ENCODE results near the gene TIFAB. TPM values are rescaled to one million over a fixed set of nuclear protein-coding genes. Genes with fewer than 3 reads are reported as not detected.

TIFAB gene
- polyA plus RNA-seq, 1 of the 3 experiments (the other 2 are of a cell fraction) = not detected

GRCh38 chr5:135432113-135432512 lies 20.0 kb downstream of the TIFAB start:
- 45% methylated on average over 1 of the region's 4 CpGs for WGBS (ENCODE audit: low lambda C conversion rate)
- DNase-seq = no peak
- TF ChIP-seq CTCF (IDR thresholded peaks at IDR 0.05) = no peak
- no peak for TF ChIP-seq GATA2 (CRISPR knock-in tag; IDR thresholded peaks at IDR 0.05)
- TF ChIP-seq CHD2 (IDR thresholded peaks at IDR 0.05; ENCODE audit: low read length, partially characterized antibody) = no peak
- Histone ChIP-seq H2AFZ (ENCODE audit: low read depth) (no peak overlapping the region), H3K27ac (ENCODE audit: low read depth in 2 of 2, low read length in 1 of 2) (no peak overlapping the region), H3K9me2 (no peaks in the 10 kb centered on the region), H3K79me2 (ENCODE audit: insufficient read depth) (no peaks in the 10 kb centered on the region), H3K4me3 (ENCODE audit: low read depth in 2 of 2, low read length in 1 of 2) (no peak overlapping the region), H3K9ac (no peak overlapping the region), H3K27me3 (ENCODE audit: insufficient read depth) (no peaks in the 10 kb centered on the region), H4K20me1 (ENCODE audit: insufficient read depth) (no peaks in the 10 kb centered on the region), H3K36me3 (replicated peaks in 1 of 2; ENCODE audit: control insufficient read depth in 1 of 2, insufficient read depth in 2 of 2, low read length in 1 of 2) (no peaks in the 10 kb centered on the region), H3K4me1 (ENCODE audit: control insufficient read depth in 1 of 2, insufficient read depth in 2 of 2, low read depth in 1 of 2, low read length in 1 of 2) (peaks cover 0 to 17% of the 10 kb centered on the region in 2 experiments; a peak in 1 of 4 replicates), H3K9me3 (no peaks in the 10 kb centered on the region), H3F3A (replicated peaks; ENCODE audit: insufficient read depth) (no peaks in the 10 kb centered on the region), H3K4me2 (no peak overlapping the region)
- CTCF ChIA-PET = interaction anchor here (1.5 kb wide), 1 partner anchor 26 kb away, joined by 5 read pairs; no protein-coding TSS in a partner anchor
- POLR2A ChIA-PET = no interaction called here

GRCh38 chr5:135430135-135430437 lies 22.1 kb downstream of the TIFAB start:
- Histone ChIP-seq H3K36me3 (replicated peaks in 1 of 2; ENCODE audit: control insufficient read depth in 1 of 2, insufficient read depth in 2 of 2, low read length in 1 of 2) (no peaks in the 10 kb centered on the region), H3K79me2 (ENCODE audit: insufficient read depth) (no peaks in the 10 kb centered on the region), H3K4me2 (no peak overlapping the region), H3K27me3 (ENCODE audit: insufficient read depth) (no peaks in the 10 kb centered on the region), H4K20me1 (ENCODE audit: insufficient read depth) (no peaks in the 10 kb centered on the region), H3K9ac (no peak overlapping the region), H3K27ac (ENCODE audit: low read depth in 2 of 2, low read length in 1 of 2) (no peak overlapping the region), H2AFZ (ENCODE audit: low read depth) (no peak overlapping the region), H3K4me3 (ENCODE audit: low read depth in 2 of 2, low read length in 1 of 2) (no peak overlapping the region), H3K4me1 (ENCODE audit: control insufficient read depth in 1 of 2, insufficient read depth in 2 of 2, low read depth in 1 of 2, low read length in 1 of 2) (peaks cover 0 to 8% of the 10 kb centered on the region in 2 experiments; a peak in 1 of 4 replicates), H3F3A (replicated peaks; ENCODE audit: insufficient read depth) (no peaks in the 10 kb centered on the region), H3K9me2 (no peaks in the 10 kb centered on the region), H3K9me3 (no peaks in the 10 kb centered on the region)
- CTCF ChIA-PET = interaction anchor here (1.5 kb wide), 1 partner anchor 28 kb away, joined by 4 read pairs; no protein-coding TSS in a partner anchor
- WGBS (ENCODE audit: low lambda C conversion rate) = 72% methylated on average over 7 of the region's 7 CpGs
- no peak for DNase-seq
- TF ChIP-seq MXI1 (IDR thresholded peaks at IDR 0.05; ENCODE audit: low read depth, low read length) (no peak), TEAD4 (IDR thresholded peaks at IDR 0.05; ENCODE audit: borderline replicate concordance, insufficient read depth) (no peak), CTCF (IDR thresholded peaks at IDR 0.05) (no peak), MEF2A (IDR thresholded peaks at IDR 0.05; ENCODE audit: borderline replicate concordance, low read depth) (no peak), IRF3 (IDR thresholded peaks at IDR 0.05; ENCODE audit: low read depth, low read length) (no peak)
- POLR2A ChIA-PET = no interaction called here
